A673 (cell line): Measurements from ENCODE around the gene PPM1E. TPM values are rescaled to one million over a fixed set of nuclear protein-coding genes. Genes with fewer than 3 reads are reported as not detected.

ENCODE experiments used
- BruUV-seq: library from RNA; stranded (reverse); fragments of 400-500 nt; replicated peaks from 2 replicates; lab custom pipeline; 2021; lab: Mats Ljungman, UMichigan
- CTCF ChIA-PET: fragments of 300-600 bp; sonication (Branson Sonifier 250); formaldehyde crosslinking; loops from one replicate; lab custom pipeline; 2022; ENCODE audit warnings: antibody characterized with exemption; lab: Charles Lee
- POLR2A ChIA-PET: fragments of 300-600 bp; sonication (Branson Sonifier 250); formaldehyde crosslinking; loops from one replicate; lab custom pipeline; 2022; ENCODE audit warnings: antibody characterized with exemption; ENCODE audit not compliant: low non-redundant PET; lab: Charles Lee
- DNase-seq: peaks from one replicate; pipeline ENCODE4 v3.0.0-alpha.2; 2015; ENCODE audit warnings: low spot score
- H3K27ac ChIP-seq: fragments of 200-600 bp; sonication (generic); 2 replicates; pipeline ENCODE4 v1.5.1; 2016; ENCODE audit warnings: mixed run types, low read depth, mild to moderate bottlenecking, mixed read lengths, antibody characterized with exemption, low read length; ENCODE audit not compliant: poor library complexity, severe bottlenecking
- H3K27me3 ChIP-seq: fragments of 200-600 bp; sonication (generic); replicated peaks from 2 replicates; pipeline ENCODE4 v1.6.1; 2017; ENCODE audit warnings: mixed run types, low read depth, mild to moderate bottlenecking, mixed read lengths, antibody characterized with exemption, low read length; ENCODE audit not compliant: insufficient read depth, poor library complexity
- H3K36me3 ChIP-seq: fragments of 200-600 bp; sonication (generic); 2 replicates; pipeline ENCODE4 v1.6.1; 2016; ENCODE audit warnings: mixed run types, mild to moderate bottlenecking, mixed read lengths, antibody characterized with exemption, low read length; ENCODE audit not compliant: insufficient read depth, poor library complexity, severe bottlenecking
- H3K4me1 ChIP-seq: fragments of 200-600 bp; sonication (generic); 2 replicates; pipeline ENCODE4 v1.6.1; 2017; ENCODE audit warnings: mixed run types, mild to moderate bottlenecking, mixed read lengths, antibody characterized with exemption, low read length; ENCODE audit not compliant: insufficient read depth, poor library complexity, severe bottlenecking
- H3K4me3 ChIP-seq: fragments of 200-600 bp; sonication (generic); 2 replicates; pipeline ENCODE4 v1.5.1; 2016; ENCODE audit warnings: low read depth, mixed run types, mild to moderate bottlenecking, mixed read lengths, low read length; ENCODE audit not compliant: poor library complexity, severe bottlenecking
- H3K9me3 ChIP-seq: fragments of 200-600 bp; sonication (generic); 2 replicates; pipeline ENCODE4 v1.6.1; 2016; ENCODE audit warnings: mixed run types, low read depth, mild to moderate bottlenecking, mixed read lengths, antibody characterized with exemption, low read length; ENCODE audit not compliant: poor library complexity, severe bottlenecking
- EZH2 ChIP-seq: fragments of 200-600 bp; sonication (generic); IDR thresholded peaks from 2 replicates; pipeline ENCODE4 v1.6.1; 2017; ENCODE audit warnings: borderline replicate concordance, low read depth, mild to moderate bottlenecking, mixed read lengths, antibody characterized with exemption, low read length; ENCODE audit not compliant: poor library complexity, severe bottlenecking
- intact Hi-C: fragments of 100-400 bp; cut with micrococcal nuclease; formaldehyde crosslinking; loops from one replicate; pipeline ENCODE4 v1.10.0; 2022; ENCODE audit not compliant: unreplicated experiment
- total RNA-seq: library from RNA; stranded (reverse); gene quantifications from 2 replicates; pipeline ENCODE4 v1.2.3, GENCODE V29; 2021
- TF ChIP-seq, protein P1 (sequence below): fragments of 300-800, 200-600 bp; sonication (generic); conservative IDR thresholded peaks from 2 replicates; pipeline ENCODE4 v1.5.1; 2017; ENCODE audit warnings: low read depth, mild to moderate bottlenecking, antibody characterized with exemption, low read length, moderate library complexity, mixed read lengths

Gene PPM1E
- total RNA-seq, 1 experiment from 2014 or later, result 6.0 TPM

DNA sequence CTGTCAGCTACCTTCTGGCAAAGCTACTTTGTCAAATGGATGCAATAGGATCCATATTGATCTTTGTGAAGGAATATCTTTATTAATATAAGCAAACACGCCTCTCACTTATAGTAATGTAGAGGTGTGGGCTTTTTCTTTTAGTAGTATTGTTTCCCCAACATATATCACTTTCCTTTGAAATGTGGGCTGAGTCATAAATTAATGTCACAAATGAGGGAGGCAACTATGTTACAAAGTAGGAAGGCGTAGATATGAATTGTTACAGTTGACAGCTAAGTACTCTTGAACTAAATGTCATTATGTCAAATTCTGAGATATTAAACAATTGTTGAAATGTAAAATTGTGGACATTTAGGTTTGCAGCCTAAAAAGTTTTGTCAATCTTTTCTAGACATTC lies 2.6 kb upstream of the PPM1E start:
- no peak overlapping the region for H3K27ac ChIP-seq
- no peaks in the 10 kb centered on the region for H3K27me3 ChIP-seq
- H3K4me1 ChIP-seq, result no peaks in the 10 kb centered on the region
- no peaks in the 10 kb centered on the region for H3K36me3 ChIP-seq
- ChIA-PET POLR2A (no interaction called here), CTCF (no interaction called here)
- intact Hi-C loops, result no loop called here
- DNase-seq, result no peak
- TF ChIP-seq, protein P1, sequence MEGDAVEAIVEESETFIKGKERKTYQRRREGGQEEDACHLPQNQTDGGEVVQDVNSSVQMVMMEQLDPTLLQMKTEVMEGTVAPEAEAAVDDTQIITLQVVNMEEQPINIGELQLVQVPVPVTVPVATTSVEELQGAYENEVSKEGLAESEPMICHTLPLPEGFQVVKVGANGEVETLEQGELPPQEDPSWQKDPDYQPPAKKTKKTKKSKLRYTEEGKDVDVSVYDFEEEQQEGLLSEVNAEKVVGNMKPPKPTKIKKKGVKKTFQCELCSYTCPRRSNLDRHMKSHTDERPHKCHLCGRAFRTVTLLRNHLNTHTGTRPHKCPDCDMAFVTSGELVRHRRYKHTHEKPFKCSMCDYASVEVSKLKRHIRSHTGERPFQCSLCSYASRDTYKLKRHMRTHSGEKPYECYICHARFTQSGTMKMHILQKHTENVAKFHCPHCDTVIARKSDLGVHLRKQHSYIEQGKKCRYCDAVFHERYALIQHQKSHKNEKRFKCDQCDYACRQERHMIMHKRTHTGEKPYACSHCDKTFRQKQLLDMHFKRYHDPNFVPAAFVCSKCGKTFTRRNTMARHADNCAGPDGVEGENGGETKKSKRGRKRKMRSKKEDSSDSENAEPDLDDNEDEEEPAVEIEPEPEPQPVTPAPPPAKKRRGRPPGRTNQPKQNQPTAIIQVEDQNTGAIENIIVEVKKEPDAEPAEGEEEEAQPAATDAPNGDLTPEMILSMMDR, result no peak
- no peak for TF ChIP-seq EZH2
- no TSS peak for BruUV-seq
- no peaks in the 10 kb centered on the region for H3K9me3 ChIP-seq
- H3K4me3 ChIP-seq, result no peak overlapping the region

DNA sequence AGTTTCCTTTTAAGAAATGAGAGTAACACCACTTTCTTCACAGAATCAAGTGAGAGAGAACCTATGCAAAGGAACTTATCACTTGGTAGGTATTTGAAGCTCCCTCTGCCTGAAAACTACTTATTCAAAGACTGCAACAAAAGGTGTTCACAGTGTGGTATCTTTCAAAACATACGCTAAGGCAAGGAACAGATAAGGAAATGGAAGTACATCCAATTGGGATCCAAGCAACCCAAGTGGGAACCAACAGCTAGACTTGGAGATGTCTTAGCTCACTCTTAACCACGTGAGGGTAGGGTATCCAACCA lies 431 bp upstream of the PPM1E start:
- BruUV-seq, result no TSS peak
- H3K4me1 ChIP-seq, result peaks cover 3% of the 10 kb centered on the region
- H3K4me3 ChIP-seq, result peak overlapping the region; percentile 90
- H3K9me3 ChIP-seq, result no peaks in the 10 kb centered on the region
- no peak for DNase-seq
- no peaks in the 10 kb centered on the region for H3K27me3 ChIP-seq
- no peak overlapping the region for H3K27ac ChIP-seq
- POLR2A ChIA-PET, result interaction anchor here (0.6 kb wide), 1 partner anchor 126 kb away, joined by 15 read pairs; no protein-coding TSS in a partner anchor
- intact Hi-C loops, result no loop called here
- no peaks in the 10 kb centered on the region for H3K36me3 ChIP-seq
- TF ChIP-seq, protein P1, result no peak
- no peak for TF ChIP-seq EZH2
- CTCF ChIA-PET, result interaction anchor here (0.5 to 0.8 kb wide), 3 partner anchors 18 to 45 kb away, joined by 3 to 9 read pairs (median 3); no protein-coding TSS in a partner anchor

DNA sequence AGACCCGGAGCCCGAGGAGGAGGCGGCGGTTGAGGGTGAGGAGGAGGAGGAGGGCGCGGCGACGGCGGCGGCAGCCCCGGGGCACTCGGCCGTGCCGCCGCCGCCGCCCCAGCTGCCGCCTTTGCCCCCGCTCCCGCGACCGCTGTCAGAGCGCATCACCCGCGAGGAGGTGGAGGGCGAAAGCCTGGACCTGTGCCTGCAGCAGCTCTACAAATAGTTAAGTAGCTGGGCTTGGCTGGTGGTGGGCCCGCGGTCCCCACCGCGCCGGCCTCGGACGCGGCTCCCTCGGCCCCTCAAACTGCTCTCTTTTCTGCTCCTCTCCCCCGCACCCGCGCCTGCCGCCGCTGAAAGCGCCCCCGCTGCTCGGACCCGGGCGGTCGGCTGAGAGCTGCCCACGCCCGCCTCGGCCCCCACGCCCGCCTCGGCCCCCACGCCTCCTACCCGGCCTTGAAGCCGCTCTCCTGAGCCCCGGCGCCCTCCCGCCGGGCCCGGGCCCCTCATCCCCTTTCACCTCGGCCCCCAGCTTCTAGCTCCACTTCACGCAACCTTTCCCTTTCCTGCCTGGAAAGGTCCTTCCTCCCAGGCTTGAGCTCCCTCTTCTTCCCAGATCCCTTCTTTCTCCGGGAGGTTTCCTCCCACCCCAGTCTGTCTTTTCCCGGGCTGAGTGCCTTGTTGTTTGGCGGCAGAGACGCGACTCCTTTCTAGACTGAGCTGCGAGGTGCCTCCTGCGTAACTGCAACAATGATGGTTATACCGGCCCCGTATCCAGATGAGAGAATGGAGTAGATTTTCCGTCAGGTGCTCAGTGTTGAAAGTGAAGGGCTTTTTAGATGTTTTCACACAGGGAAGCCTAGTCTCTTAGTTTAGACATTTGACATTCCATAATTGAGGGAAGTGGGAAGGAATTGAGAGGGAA lies 850 bp downstream of the PPM1E start:
- Histone ChIP-seq H3K4me1 (peaks cover 3% of the 10 kb centered on the region), H3K9me3 (no peaks in the 10 kb centered on the region), H3K36me3 (no peaks in the 10 kb centered on the region), H3K27ac (no peak overlapping the region), H3K27me3 (no peaks in the 10 kb centered on the region), H3K4me3 (peak overlapping the region; percentile 90)
- no peak for TF ChIP-seq EZH2
- TF ChIP-seq, protein P1, result no peak
- intact Hi-C loops, result no loop called here
- BruUV-seq, result no TSS peak
- ChIA-PET POLR2A (interaction anchor here (0.6 kb wide), 1 partner anchor 454 kb away, joined by 3 read pairs; the partner anchor contains the start of gene SMG8), CTCF (no interaction called here)
- peak; percentile 33 for DNase-seq
